PC-3 (cell line): ENCODE results near the gene ARHGEF7.

Source experiments
- CTCF ChIP-seq: fragments of 300-600 bp; sonication (generic); conservative IDR thresholded peaks from 2 replicates; pipeline ENCODE4 v1.5.1; 2017; ENCODE audit warnings: antibody characterized with exemption, low read depth, mild to moderate bottlenecking, low read length
- EZH2 ChIP-seq: fragments of 300-600 bp; sonication (generic); IDR thresholded peaks from one replicate; pipeline ENCODE4 v1.6.1; 2017; ENCODE audit warnings: antibody characterized with exemption, mild to moderate bottlenecking, low read length; ENCODE audit not compliant: unreplicated experiment

GRCh38 chr13:111145071-111145470, 30.0 kb downstream of the ARHGEF7 start:
- no peak for TF ChIP-seq CTCF
- TF ChIP-seq EZH2, result no peak
